ENCODE measurements around the gene NEUROG3. TPM values are rescaled to one million over a fixed set of nuclear protein-coding genes. Genes with fewer than 3 reads are reported as not detected.

Gene NEUROG3
- total RNA-seq, 2 donors from 2014 or later: not detected

DNA sequence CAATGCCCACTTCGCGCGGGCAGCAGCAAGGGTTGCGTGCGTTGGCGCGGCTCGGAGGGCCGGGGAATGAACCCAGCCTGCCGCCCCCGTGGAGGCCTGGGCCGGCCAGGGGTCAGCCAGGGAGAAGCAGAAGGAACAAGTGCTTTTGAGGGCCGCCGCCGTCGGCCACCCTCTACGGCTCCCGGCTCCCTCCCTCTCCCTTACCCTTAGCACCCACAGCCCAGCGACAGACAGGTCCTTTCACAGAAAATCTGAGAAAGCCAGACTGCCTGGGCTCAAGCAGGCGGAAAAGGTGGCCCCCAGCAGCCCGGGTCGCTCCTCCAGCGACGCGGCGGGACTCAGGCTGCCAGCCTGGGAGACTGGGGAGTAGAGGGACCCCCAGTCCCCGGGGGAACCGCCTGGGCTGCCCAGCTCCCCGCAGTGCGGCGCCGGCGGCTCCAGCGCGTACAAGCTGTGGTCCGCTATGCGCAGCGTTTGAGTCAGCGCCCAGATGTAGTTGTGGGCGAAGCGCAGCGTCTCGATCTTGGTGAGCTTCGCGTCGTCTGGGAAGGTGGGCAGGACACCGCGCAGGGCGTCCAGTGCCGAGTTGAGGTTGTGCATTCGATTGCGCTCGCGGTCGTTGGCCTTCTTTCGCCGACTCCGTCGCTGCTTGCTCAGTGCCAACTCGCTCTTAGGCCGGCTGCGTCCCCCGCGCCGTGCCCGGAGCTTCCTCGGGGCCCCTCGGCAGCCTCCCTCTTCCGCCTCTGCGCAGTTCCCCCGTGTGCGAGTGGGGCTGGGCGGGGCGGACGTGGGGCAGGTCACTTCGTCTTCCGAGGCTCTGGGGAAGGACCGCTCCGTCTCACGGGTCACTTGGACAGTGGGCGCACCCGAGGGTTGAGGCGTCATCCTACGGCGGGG is 815 bp downstream of the NEUROG3 start:
- intact Hi-C loops (cut with DNase I): no loop called here
- Histone ChIP-seq H3K9me3 (no peaks in the 10 kb centered on the region), H3K4me3 (peak overlapping the region in 1 of 2 donors; percentile 17), H3K36me3 (no peaks in the 10 kb centered on the region), H3K27ac (no peak overlapping the region), H3K27me3 (replicated peaks; ENCODE audit: insufficient read depth) (peaks cover 64% of the 10 kb centered on the region), H3K4me1 (replicated peaks) (no peaks in the 10 kb centered on the region)
- WGBS: 1% methylated on average over 70 of the region's 85 CpGs
- TF ChIP-seq POLR2AphosphoS5 (IDR thresholded peaks at IDR 0.05) (no peak), POLR2A (IDR thresholded peaks at IDR 0.05) (no peak)
- TF ChIP-seq, protein P1, sequence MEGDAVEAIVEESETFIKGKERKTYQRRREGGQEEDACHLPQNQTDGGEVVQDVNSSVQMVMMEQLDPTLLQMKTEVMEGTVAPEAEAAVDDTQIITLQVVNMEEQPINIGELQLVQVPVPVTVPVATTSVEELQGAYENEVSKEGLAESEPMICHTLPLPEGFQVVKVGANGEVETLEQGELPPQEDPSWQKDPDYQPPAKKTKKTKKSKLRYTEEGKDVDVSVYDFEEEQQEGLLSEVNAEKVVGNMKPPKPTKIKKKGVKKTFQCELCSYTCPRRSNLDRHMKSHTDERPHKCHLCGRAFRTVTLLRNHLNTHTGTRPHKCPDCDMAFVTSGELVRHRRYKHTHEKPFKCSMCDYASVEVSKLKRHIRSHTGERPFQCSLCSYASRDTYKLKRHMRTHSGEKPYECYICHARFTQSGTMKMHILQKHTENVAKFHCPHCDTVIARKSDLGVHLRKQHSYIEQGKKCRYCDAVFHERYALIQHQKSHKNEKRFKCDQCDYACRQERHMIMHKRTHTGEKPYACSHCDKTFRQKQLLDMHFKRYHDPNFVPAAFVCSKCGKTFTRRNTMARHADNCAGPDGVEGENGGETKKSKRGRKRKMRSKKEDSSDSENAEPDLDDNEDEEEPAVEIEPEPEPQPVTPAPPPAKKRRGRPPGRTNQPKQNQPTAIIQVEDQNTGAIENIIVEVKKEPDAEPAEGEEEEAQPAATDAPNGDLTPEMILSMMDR (IDR thresholded peaks at IDR 0.05): no peak
- no peak for DNase-seq (ENCODE audit: low spot score)

DNA sequence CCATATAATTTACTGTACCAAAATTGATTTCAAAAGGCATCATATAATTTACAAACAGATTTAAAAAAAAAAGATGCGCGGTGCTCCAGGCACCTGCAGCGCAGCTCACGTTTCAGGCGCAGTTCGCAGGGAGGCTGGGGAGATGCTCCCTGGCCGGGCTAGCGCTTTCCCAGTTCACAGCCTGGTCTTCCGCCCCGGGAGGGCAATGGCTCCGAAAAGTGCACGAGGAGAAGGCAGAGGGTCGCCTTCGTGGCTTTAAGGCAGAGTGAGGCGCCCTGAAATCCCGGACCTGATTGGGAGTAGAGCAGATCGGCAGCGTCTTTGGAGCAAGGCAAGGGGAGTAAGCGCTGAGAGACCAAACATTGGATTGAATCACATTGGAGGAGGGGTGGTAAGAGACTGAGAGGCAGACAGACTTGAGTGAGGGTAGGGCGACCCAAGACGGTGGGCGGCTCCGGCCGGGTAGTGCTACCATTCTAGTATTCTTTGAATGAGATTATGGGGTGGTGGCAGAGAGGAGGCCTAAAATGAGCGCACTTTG is 1.5 kb downstream of the NEUROG3 start:
- TF ChIP-seq POLR2AphosphoS5 (IDR thresholded peaks at IDR 0.05): no peak
- TF ChIP-seq POLR2A (IDR thresholded peaks at IDR 0.05): no peak
- TF ChIP-seq, protein P1 (IDR thresholded peaks at IDR 0.05): no peak
- H3K27ac ChIP-seq: no peak overlapping the region
- H3K36me3 ChIP-seq: no peaks in the 10 kb centered on the region
- DNase-seq (ENCODE audit: low spot score): no peak
- no peaks in the 10 kb centered on the region for H3K9me3 ChIP-seq
- H3K27me3 ChIP-seq (replicated peaks; ENCODE audit: insufficient read depth): peaks cover 58% of the 10 kb centered on the region
- no peaks in the 10 kb centered on the region for H3K4me1 ChIP-seq (replicated peaks)
- no peak overlapping the region for H3K4me3 ChIP-seq
- WGBS: 2% methylated on average over 25 of the region's 25 CpGs
- intact Hi-C loops (cut with DNase I): no loop called here

DNA sequence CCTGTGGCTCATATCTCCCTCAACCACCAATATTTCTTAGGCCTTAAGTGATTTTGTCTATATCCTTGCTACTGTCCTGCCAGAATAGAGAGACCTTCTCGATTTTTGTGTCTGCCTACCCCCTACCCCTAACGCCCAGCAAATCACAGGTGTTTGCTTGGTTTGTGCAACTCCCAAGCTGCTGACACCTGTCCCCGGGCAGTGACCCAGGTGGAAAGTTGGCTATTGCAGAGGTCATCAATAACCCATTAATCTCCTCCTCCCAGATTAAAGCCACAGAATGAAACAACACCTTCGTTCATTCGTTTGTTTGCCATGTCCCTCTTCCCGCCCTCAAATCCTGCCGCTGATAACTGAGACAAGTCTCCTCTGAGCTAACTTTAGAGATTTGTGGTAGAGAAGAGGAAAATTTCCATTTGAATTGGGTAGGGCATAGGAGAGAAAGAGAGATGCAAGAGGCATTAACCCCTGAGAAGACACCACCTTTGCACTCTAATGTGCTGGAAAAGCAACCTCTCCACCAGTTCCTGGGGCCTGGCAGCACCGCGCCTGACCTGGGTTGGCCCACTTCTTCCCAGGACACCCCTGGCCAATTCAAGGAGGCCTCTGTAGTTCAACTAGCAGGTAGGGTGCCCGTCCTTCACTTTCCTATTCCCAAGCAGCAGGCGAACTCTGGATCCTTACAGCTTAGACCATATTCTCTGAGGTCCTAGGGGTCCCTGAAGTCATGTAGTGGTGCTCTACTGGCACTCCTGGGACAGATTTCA is 3.0 kb downstream of the NEUROG3 start:
- Histone ChIP-seq H3K27me3 (replicated peaks; ENCODE audit: insufficient read depth) (peaks cover 48% of the 10 kb centered on the region), H3K4me1 (replicated peaks) (no peaks in the 10 kb centered on the region), H3K27ac (no peak overlapping the region), H3K9me3 (no peaks in the 10 kb centered on the region), H3K4me3 (no peak overlapping the region), H3K36me3 (no peaks in the 10 kb centered on the region)
- TF ChIP-seq POLR2A (IDR thresholded peaks at IDR 0.05): no peak
- 7% methylated on average over 11 of the region's 11 CpGs for WGBS
- no peak for DNase-seq (ENCODE audit: low spot score)
- intact Hi-C loops (cut with DNase I): no loop called here

DNA sequence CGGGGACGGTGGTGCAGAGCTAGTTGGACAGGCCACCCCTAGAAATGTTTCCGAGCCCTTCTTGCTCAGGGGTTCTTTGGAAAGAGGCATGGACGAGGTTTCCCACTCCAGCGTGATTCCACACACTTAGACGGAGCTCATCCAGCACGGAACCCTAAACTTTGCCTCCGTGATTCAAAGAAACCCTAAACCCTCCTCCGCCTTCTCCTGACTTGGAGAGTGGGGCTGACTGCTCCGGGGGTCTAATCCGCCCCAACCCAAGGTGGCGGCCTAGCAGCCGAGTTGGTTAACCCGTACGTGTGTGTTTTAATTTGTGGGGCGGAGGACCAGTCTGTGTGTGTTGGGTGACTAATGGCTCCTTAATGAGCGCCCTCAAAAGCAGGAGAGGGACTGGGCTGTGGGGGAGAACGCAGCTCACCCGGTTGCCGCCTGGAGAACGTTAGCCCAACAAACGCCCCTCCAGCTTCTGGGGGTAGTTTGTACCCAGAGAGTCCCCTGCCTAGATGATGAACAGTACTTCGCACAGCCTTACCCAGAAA is 3.8 kb downstream of the NEUROG3 start:
- TF ChIP-seq POLR2AphosphoS5 (IDR thresholded peaks at IDR 0.05): no peak
- no peak for DNase-seq (ENCODE audit: low spot score)
- Histone ChIP-seq H3K27me3 (replicated peaks; ENCODE audit: insufficient read depth) (peaks cover 45% of the 10 kb centered on the region), H3K4me1 (replicated peaks) (no peaks in the 10 kb centered on the region), H3K9me3 (no peaks in the 10 kb centered on the region), H3K27ac (no peak overlapping the region), H3K36me3 (no peaks in the 10 kb centered on the region), H3K4me3 (no peak overlapping the region)
- WGBS: 3% methylated on average over 23 of the region's 23 CpGs
- intact Hi-C loops (cut with DNase I): no loop called here

DNA sequence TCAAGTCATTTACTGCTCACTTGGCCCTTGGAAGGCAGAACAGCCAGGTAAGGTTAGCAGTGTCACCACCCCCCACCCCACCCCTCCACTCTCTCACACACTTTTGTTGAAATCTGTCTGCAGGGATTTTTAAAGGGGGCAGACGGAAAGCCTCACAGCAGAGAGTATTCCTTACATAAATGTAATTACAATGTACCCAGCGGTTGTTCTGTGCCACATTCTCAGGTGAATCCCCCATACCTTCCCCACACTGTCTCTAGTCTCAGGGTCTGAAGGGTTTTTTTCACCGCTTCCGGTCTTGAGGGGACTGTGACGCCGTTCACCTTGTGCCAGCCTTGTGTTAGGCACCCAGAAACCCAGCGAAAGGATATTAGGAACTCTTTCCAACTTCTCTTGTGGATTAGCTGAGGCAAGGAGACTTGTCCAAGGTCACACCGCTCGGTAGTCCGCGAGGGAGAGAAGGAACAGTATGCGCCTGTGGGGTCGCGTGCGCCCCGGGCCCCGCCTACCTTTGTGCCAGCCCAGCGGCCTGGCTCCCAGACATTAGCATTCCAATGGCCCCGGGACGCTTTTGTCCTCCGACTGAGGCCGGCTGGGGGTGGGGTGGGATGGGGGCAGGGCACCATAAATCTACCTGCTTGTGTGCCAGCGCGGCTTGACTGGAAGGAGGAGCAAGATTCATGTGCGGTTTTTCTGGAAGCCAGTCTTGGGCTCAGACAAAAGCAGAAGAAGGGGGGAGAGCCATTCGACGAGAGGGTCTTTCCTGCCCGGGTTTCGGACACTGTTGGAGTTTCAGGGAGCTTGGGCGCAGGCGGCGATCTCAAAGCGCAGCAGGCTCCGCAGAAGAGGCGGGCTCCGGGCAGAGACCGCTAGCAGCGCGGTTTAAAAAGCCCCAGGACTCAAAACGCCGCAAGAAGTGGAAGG is 4.5 kb downstream of the NEUROG3 start:
- H3K4me1 ChIP-seq (replicated peaks): no peaks in the 10 kb centered on the region
- no peaks in the 10 kb centered on the region for H3K9me3 ChIP-seq
- peaks cover 42% of the 10 kb centered on the region for H3K27me3 ChIP-seq (replicated peaks; ENCODE audit: insufficient read depth)
- no peak overlapping the region for H3K27ac ChIP-seq
- no peak for DNase-seq (ENCODE audit: low spot score)
- no peaks in the 10 kb centered on the region for H3K36me3 ChIP-seq
- TF ChIP-seq POLR2AphosphoS5 (IDR thresholded peaks at IDR 0.05) (no peak), POLR2A (IDR thresholded peaks at IDR 0.05) (no peak)
- TF ChIP-seq, protein P1 (IDR thresholded peaks at IDR 0.05): no peak
- H3K4me3 ChIP-seq: no peak overlapping the region
- WGBS: 5% methylated on average over 37 of the region's 41 CpGs
- intact Hi-C loops (cut with DNase I): no loop called here
